Activated naive CD4-positive, alpha-beta T cell treated with anti-CD3 and anti-CD28 coated beads, Interleukin-2, amount 10 ng/mL, durations not matched to agents 5 hours and 36 hours (primary cell): Measurements from ENCODE around the gene PRPF8. TPM values are rescaled to one million over a fixed set of nuclear protein-coding genes. Genes with fewer than 3 reads are reported as not detected.

Experiments used
- total RNA-seq, 2 experiments: library from RNA; stranded (reverse); gene quantifications; one replicate each; pipeline ENCODE4 v1.2.3, GENCODE V29; 2021

Gene PRPF8
- total RNA-seq: 100 to 1,000 TPM; 263 to 273 TPM

GRCh38 chr17:1684378-1685189 lies at the start of gene PRPF8:
PRPF8 (minus strand) TSS chr17:1684867; CDS start chr17:1684571, 296 bp downstream.

GRCh38 chr17:1724351-1724868 lies 39.7 kb upstream of the PRPF8 start, which contains the start of gene WDR81:
WDR81 (plus strand) TSS chr17:1724704; CDS start chr17:1724960, 256 bp downstream.

GRCh38 chr17:1709971-1710806 lies 25.5 kb upstream of the PRPF8 start, which contains the start of gene TLCD2:
TLCD2 (minus strand) TSS chr17:1710377; CDS start chr17:1710242, 135 bp downstream.

GRCh38 chr17:1649844-1650501 lies 34.7 kb downstream of the PRPF8 start, which contains the start of gene RILP:
RILP (minus strand) TSS chr17:1649866; CDS start chr17:1649804, 62 bp downstream.

GRCh38 chr17:1645207-1646171 lies 39.2 kb downstream of the PRPF8 start, which contains the start of gene SCARF1:
SCARF1 (minus strand) TSS chr17:1645732; CDS start chr17:1645697, 35 bp downstream.

GRCh38 chr17:1627982-1628855 lies 56.4 kb downstream of the PRPF8 start, which contains the start of gene SLC43A2:
SLC43A2 (minus strand) TSS chr17:1628834; CDS start chr17:1627874, 960 bp downstream.

Other genes starting within 250 kb of the PRPF8 start
- 10 to 100 TPM; 16.6 to 16.9 TPM for gene CRK, start 228.6 kb downstream of the PRPF8 start, total RNA-seq
- 10 to 100 TPM; 32.9 to 35.2 TPM for gene MYO1C, start 192.2 kb downstream of the PRPF8 start, total RNA-seq
- 10 to 100 TPM; 49.0 to 52.5 TPM for gene INPP5K, start 168.3 kb downstream of the PRPF8 start, total RNA-seq
- gene PITPNA, start 122.1 kb downstream of the PRPF8 start, total RNA-seq: 10 to 100 TPM; 47.7 to 54.0 TPM
- under 1 TPM; 0.48 TPM for gene SLC43A2, start 56.0 kb downstream of the PRPF8 start, total RNA-seq
- 1 to 10 TPM; 3.9 to 4.8 TPM for gene SCARF1, start 39.1 kb downstream of the PRPF8 start, total RNA-seq
- gene RILP, start 35.0 kb downstream of the PRPF8 start, total RNA-seq: 1 to 10 TPM; 6.3 to 6.8 TPM
- gene TLCD2, start 25.5 kb upstream of the PRPF8 start, total RNA-seq: under 1 TPM; 0.10 TPM
- 10 to 100 TPM; 47.6 to 52.9 TPM for gene WDR81, start 39.8 kb upstream of the PRPF8 start, total RNA-seq
- gene SERPINF2, start 58.0 kb upstream of the PRPF8 start, total RNA-seq: under 1 TPM; 0.26 to 0.28 TPM
- gene SERPINF1, start 77.2 kb upstream of the PRPF8 start, total RNA-seq: under 1 TPM; 0.60 to 0.78 TPM
- 10 to 100 TPM; 32.1 to 32.8 TPM for gene SMYD4, start 145.0 kb upstream of the PRPF8 start, total RNA-seq
- 100 to 1,000 TPM; 266 to 275 TPM for gene RPA1, start 145.1 kb upstream of the PRPF8 start, total RNA-seq